Occipital lobe (tissue), 2 donors: ENCODE measurements around the gene EXOSC10. TPM values are rescaled to one million over a fixed set of nuclear protein-coding genes. Genes with fewer than 3 reads are reported as not detected.

Experiments used
- DNase-seq: peaks from one replicate; lab custom pipeline; 2025; lab: John Stamatoyannopoulos, UW
- total RNA-seq: library from RNA; depleted of rRNA; stranded (reverse); fragments of >200 nt; gene quantifications from one replicate; pipeline ENCODE4 v1.2.3, GENCODE V29; 2014

EXOSC10 gene
- 44.1 TPM for total RNA-seq

DNA sequence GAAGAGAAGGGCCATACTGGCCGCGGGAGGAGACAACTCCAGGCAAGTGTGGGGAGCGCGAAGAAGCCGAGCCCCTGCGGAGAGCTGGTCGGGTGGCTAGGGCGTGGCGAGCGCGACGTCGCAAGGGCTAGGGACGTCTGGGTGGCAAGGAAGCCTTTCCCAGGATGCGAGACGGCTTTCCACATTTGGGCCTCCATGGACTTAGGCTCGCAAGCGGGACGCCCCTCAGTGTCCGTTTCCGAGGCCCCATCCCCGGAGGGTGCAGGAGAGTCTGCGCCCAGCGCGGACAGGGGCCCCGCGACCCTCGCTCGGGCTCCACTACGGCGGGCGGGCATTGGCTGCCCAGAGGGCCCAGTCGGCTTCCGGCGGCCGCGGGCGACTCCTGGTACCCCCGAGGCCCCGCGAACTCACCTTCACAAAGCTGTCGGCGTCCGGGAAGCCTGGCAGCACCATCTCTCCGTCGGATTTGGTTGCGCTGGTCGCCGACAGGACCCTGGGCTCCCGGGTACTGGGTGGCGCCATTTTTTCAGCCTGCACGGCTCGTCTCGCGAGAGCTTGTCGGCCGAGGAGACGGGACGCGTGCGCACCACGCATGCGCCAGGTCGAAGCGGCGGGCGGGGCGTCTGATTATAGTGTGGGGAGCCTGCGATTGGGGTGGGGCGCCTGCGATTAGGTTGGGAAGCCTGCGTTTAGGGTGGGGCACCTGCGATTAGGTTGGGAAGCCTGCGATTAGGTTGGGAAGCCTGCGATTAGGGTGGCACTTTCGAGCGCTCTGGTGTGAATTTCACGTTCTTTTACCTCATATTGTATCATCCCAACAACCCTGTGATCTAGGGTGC lies at the start of gene EXOSC10:
EXOSC10 (minus strand) TSS at position 560 of the 839 bp plus-strand sequence; CDS start at position 522, 38 bp downstream.
- peak; percentile 88 for DNase-seq

DNA sequence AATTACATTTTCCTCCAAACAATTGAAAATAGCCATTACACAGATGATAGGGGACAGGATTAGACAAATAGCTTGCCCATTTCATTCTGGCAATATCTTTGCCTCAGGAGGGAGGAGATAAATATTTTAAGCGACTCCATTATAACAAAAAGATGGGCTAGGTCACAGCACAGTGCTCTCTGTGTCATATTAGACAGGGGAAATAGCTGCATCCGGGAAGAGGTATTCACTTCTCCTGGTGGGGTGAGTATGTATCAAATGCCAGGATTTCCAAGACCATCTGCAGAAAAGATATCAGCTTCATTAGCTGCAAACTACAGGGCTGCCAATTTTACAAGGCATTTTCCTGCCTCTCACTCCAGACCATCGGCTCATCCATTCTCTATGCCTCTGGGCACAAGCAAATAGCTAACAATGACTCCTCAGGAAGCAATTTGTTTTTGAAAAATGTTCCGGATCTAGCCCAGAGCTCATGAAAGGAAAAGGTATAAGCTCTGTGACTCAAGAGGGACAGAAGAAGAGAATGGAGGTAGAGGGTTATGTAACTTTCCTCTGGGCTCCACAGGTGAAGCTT lies 47.6 kb upstream of the EXOSC10 start:
- DNase-seq: no peak

- DNase-seq: no peak
These were observed 46.1 kb upstream of the EXOSC10 start for GRCh38 chr1:11145741-11146140.

DNA sequence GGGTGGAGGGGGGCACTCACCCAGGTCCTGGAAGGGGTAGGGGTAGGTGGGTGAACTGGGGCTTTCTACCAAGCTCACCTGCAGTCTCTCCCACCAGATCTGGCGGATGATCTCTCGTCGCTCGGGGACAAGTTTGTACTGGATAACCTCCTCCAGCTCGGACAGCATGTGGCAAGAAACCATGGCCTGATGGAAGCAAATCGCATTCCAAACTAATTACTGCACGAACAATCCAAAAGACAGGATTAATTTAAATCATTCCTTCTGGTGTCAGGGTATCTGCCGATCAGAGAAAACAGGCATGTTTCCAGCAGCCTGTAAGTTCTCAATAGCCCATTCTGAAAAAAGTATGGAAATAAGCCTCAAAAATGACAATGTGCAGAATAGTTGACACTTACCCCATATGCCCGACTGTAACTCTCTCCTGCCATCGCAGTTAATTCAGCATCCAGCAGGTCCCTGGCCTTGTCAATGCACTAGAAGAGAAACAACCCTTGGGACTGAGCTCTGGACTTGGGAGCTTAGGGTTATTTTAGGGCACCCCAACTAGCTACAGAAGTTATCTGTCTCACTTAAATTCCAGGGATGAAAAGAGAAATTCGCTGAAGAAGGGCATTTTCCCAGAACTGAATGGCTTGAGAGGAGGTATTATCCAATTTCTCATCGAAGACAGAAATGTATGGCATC lies 45.0 kb upstream of the EXOSC10 start:
- no peak for DNase-seq

- DNase-seq: no peak
These were observed 44.2 kb upstream of the EXOSC10 start for GRCh38 chr1:11143907-11144306.

GRCh38 chr1:11143401-11143800 lies 43.7 kb upstream of the EXOSC10 start:
- no peak for DNase-seq

GRCh38 chr1:11142618-11143391 lies 43.1 kb upstream of the EXOSC10 start:
- DNase-seq: no peak

DNA sequence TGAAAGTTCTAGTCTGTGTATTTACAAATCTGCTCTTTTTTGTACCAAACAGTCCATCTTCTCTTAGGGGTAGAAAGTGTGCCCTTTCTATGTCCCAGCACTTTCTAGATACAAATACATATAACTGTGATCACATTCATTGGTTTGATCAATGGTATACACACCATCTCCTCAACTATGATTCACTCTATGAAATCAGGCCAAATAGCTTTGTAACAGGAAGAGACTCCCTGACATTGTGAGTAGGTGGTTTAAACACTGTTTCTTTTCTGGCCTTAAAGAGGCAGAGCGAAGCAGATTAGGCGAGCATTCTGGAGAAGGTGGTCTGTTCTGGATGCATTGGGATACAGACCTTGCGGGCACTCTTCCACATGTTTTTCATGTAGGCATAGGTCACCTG lies 39.3 kb upstream of the EXOSC10 start:
- DNase-seq: no peak

DNA sequence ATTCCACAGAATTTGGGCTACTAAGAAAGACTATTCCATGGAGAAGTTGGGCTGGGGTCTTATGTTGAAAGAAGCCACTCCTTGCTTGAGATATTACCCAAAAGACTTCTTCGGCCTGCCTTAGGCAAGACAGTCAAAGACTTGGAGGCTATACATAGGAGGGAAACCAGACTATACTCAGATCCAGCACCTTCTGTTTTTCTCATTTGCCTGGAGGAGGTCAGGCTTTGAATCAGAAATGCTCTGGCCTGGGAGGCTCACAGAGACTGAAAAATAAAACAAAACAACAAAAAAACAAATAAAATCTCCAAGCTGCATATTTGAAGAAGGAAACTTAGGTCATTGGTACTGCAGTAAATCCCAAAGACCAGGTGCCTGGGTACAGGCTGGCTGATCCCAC lies 38.4 kb upstream of the EXOSC10 start:
- DNase-seq: no peak

GRCh38 chr1:11134898-11135266 lies 35.2 kb upstream of the EXOSC10 start:
- DNase-seq: no peak

DNA sequence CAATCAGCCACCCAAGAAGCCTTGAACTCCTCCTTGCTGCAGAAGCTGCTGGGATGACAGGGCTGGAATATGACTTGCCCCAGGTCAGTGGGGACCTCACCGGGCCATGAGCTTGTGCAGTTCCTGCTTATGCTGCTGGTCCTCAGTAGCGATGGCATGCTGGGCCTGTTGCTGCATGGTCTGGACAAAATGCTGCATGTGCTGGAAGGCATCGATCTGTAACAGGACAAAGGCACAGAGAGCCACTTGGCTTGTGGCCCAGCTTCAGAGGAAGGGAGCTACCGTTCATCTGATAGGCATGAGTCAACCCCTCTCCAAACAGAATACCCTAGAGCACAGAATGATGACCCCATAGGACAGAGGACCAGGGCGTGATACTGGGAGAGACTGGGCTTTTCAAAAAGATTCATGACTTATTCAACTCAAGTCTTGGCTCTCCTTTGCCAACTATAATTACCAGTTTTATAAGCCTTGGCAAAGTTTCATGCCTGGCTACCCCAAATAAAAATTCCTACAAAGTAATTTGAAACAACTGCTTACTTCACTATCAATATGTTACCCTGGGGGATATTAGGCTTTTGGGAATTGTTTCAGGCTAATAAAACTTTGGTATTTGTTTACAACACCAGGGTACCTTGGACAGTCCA lies 34.7 kb upstream of the EXOSC10 start:
- no peak for DNase-seq

- no peak for DNase-seq
These were observed 33.1 kb upstream of the EXOSC10 start for GRCh38 chr1:11132563-11133293.

- DNase-seq: no peak
These were observed 32.1 kb upstream of the EXOSC10 start for GRCh38 chr1:11131816-11132215.

GRCh38 chr1:11130406-11130805 lies 30.7 kb upstream of the EXOSC10 start:
- DNase-seq: no peak

GRCh38 chr1:11129649-11130390 lies 30.2 kb upstream of the EXOSC10 start:
- no peak for DNase-seq

GRCh38 chr1:11126569-11126968 lies 26.9 kb upstream of the EXOSC10 start:
- DNase-seq: no peak

DNA sequence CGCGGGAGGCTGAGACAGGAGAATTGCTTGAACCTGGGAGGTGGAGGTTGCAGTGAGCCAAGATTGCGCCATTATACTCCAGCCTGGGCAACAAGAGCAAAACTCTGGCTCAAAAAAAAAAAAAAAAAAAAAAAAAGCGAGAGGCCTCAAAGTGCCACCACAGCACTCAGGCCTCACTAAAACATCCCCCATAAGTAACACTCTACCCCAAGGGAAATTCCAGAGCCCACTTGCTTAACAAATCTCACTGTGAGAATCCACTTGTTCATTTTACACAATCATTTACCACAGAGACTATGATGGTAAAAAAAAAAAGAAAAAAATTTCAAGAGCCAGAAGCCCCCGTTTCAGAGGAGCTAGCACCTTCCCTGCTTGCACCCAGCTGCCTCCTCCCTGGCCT lies 26.3 kb upstream of the EXOSC10 start:
- no peak for DNase-seq

- no peak for DNase-seq
These were observed 25.3 kb upstream of the EXOSC10 start for GRCh38 chr1:11124965-11125364.

GRCh38 chr1:11116318-11116717 lies 16.6 kb upstream of the EXOSC10 start:
- DNase-seq: no peak

DNA sequence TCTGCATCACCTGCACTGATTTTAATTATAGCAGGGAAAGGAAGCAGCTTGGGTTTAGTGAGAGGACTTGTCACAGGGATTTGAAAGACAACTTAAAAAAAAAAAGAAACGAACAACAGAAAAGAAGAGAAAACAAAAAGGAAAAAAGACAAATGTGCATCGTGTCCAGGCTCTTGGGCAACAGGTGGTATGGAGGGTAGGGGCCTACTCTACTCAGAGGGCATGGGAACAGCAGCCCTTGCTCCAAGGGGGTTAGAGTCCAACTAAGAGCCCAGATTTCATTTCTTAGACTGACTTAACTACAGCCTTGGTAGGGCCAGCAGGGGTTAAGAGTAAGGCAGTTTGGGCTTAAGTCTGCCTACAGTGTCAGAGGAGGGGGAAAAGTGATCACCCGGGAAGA lies 15.3 kb upstream of the EXOSC10 start:
- no peak for DNase-seq
